ENCODE results near the gene NTSR2.

GRCh38 chr2:11628675-11629074, 41.3 kb downstream of the NTSR2 start:
- TF ChIP-seq CTCF (conservative IDR thresholded peaks at IDR 0.05; ENCODE audit: low read length) (no peak), EZH2phosphoT487 (IDR thresholded peaks at IDR 0.05; ENCODE audit: borderline replicate concordance, low read depth, low read length) (no peak)

Measured in OCI-LY7 (cell line).